HUES48 (cell line): Measurements from ENCODE around the gene OMP.
"Not testable (repeated sequence)": the region's sequence is repeated elsewhere in the genome, so short reads cannot be mapped to it uniquely, and the experiment has no call there.

Source experiments
- H3K27ac ChIP-seq: one replicate; pipeline ENCODE4 v1.7.0; 2013; ENCODE audit warnings: low read depth, low read length, inconsistent platforms
- H3K27me3 ChIP-seq: 2 replicates; pipeline ENCODE4 v1.6.1; 2013; ENCODE audit warnings: mild to moderate bottlenecking, low read length; ENCODE audit not compliant: control insufficient read depth, insufficient read depth
- H3K36me3 ChIP-seq: 2 replicates; pipeline ENCODE4 v1.6.1; 2013; ENCODE audit warnings: low read length; ENCODE audit not compliant: control insufficient read depth, insufficient read depth
- H3K4me1 ChIP-seq: 2 replicates; pipeline ENCODE4 v1.6.1; 2013; ENCODE audit warnings: mild to moderate bottlenecking, low read length; ENCODE audit not compliant: control insufficient read depth, insufficient read depth
- H3K4me3 ChIP-seq: 2 replicates; pipeline ENCODE4 v1.5.1; 2013; ENCODE audit warnings: mild to moderate bottlenecking, low read depth, low read length
- H3K9ac ChIP-seq: 2 replicates; pipeline ENCODE4 v1.6.1; 2013; ENCODE audit warnings: mild to moderate bottlenecking, low read depth, low read length, moderate library complexity
- H3K9me3 ChIP-seq: 2 replicates; pipeline ENCODE4 v1.6.1; 2013; ENCODE audit warnings: low read length; ENCODE audit not compliant: control insufficient read depth, insufficient read depth

The OMP gene

DNA sequence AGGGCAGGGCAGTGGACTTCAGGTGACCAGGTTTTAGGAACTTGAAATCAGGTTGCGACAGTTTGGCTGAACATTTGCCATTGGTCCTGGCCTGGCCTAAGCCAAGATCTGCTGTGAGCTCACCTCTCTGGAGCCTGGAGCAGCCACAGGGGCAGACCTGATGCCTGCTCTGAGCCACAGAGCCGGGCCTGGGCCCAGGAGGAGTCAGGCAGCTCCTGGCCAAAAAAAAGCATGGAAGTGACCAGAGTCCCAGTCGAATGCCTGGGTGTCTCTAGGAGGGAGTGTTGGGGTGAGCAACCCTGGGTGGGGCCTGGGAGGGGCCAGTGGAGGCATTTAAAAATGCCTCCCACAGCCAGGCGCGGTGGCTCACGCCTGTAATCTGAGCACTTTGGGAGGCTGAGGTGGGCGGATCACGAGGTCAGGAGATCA is 6.0 kb upstream of the OMP start:
- Histone ChIP-seq H3K4me1 (no peaks in the 10 kb centered on the region), H3K36me3 (no peaks in the 10 kb centered on the region), H3K4me3 (no peak overlapping the region), H3K9me3 (no peaks in the 10 kb centered on the region), H3K27me3 (no peaks in the 10 kb centered on the region), H3K27ac (no peak overlapping the region), H3K9ac (no peak overlapping the region)

DNA sequence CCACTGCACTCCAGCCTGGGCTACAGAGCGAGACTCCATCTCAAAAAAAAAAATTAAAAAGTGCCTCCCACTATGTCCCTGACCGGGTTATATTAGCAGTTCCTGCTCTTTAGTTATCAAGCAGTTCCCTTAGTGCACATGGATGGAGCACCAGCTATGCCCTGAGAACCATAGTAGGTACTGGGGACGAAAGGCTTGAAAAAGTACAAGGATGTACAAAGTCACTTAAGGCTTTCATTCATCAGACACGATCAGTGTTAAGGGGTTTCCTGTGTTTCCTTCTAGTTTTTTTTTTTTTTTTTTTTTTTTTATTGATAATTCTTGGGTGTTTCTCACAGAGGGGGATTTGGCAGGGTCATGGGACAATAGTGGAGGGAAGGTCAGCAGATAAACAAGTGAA is 5.5 kb upstream of the OMP start:
- not testable (repeated sequence) for H3K36me3 ChIP-seq, H3K27ac ChIP-seq, H3K4me1 ChIP-seq, H3K4me3 ChIP-seq, H3K9me3 ChIP-seq, H3K9ac ChIP-seq, H3K27me3 ChIP-seq

GRCh38 chr11:77100166-77101042 is 2.2 kb upstream of the OMP start:
- no peak overlapping the region for H3K9ac ChIP-seq
- no peaks in the 10 kb centered on the region for H3K36me3 ChIP-seq
- H3K27ac ChIP-seq = no peak overlapping the region
- no peak overlapping the region for H3K4me3 ChIP-seq
- no peaks in the 10 kb centered on the region for H3K4me1 ChIP-seq
- H3K9me3 ChIP-seq = no peaks in the 10 kb centered on the region
- no peaks in the 10 kb centered on the region for H3K27me3 ChIP-seq

DNA sequence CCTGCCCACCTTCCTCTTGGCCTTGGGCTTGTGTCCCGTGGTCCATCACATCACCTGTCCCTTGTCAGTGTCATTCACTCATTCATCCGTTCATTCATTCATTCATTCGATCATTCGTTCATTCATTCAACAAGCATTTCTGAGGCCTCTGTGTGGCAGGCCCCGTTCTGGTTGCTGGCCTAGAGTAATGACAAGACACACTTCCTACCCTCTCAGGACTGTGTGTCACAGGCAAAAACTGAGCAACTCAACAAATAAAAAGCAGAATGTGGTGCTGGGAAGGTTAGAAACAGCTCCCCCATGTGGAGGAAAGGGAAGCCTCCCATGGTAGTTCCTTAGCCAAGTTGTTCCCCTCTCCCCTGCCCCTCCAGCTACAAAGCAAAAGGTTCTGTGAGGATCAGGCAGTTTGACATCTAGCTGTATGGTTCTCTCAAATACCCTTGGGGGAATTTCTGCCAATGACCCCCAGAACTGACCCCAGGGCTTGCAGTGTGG is 1.6 kb upstream of the OMP start:
- H3K27ac ChIP-seq = no peak overlapping the region
- H3K36me3 ChIP-seq = no peaks in the 10 kb centered on the region
- H3K27me3 ChIP-seq = no peaks in the 10 kb centered on the region
- H3K4me3 ChIP-seq = no peak overlapping the region
- H3K9ac ChIP-seq = no peak overlapping the region
- no peaks in the 10 kb centered on the region for H3K9me3 ChIP-seq
- H3K4me1 ChIP-seq = no peaks in the 10 kb centered on the region

DNA sequence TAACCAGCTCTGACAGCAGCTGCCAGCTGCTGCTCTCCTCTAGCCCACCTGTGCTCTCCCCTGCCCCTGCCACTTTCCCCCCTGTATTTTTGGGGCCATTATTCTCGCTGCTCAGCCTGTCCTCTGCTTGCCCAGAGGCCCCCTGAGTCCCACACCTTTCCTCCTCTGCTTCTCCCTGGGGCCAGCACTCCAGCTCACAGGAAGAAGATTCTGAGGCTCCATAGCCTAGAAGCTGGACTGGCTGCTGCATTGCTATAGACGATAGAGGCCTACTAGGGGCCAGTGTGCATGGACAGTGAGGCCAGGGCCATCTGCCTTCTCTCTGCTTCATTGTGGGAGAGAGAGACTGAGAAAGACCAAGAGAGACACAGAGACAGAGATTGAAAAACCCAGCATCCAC is 679 bp downstream of the OMP start:
- Histone ChIP-seq H3K9ac (no peak overlapping the region), H3K4me1 (no peaks in the 10 kb centered on the region), H3K27ac (no peak overlapping the region), H3K36me3 (no peaks in the 10 kb centered on the region), H3K4me3 (no peak overlapping the region), H3K27me3 (no peaks in the 10 kb centered on the region), H3K9me3 (no peaks in the 10 kb centered on the region)

GRCh38 chr11:77104727-77105126 is 2.1 kb downstream of the OMP start:
- Histone ChIP-seq H3K27ac (no peak overlapping the region), H3K9ac (no peak overlapping the region), H3K4me1 (no peaks in the 10 kb centered on the region)

DNA sequence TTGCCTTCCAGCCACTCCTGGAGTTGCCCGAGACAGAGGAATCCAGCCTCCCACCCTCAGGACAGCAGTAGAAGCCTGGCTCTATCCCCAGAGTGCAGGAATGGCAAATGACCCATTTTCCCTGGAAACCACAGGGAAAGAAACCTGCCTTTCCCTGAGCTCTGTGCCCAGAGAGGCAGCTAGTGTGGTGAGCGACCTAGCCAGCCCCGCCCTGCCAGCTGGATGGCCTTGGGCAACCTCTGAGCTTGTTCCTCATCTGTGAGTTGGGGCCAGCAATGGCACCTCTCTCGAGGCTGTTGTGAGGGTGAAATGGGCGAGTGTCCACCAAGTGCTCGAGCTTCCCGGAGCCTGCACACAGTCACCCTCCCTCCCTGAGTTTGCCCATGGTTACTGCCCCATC is 3.7 kb downstream of the OMP start:
- Histone ChIP-seq H3K4me1 (no peaks in the 10 kb centered on the region), H3K27ac (no peak overlapping the region)

More at GRCh38 chr11:77104727-77105126, 2.1 kb downstream of the OMP start:
- no peaks in the 10 kb centered on the region for H3K27me3 ChIP-seq
- H3K36me3 ChIP-seq = no peaks in the 10 kb centered on the region
- H3K4me3 ChIP-seq = no peak overlapping the region
- no peaks in the 10 kb centered on the region for H3K9me3 ChIP-seq

DNA sequence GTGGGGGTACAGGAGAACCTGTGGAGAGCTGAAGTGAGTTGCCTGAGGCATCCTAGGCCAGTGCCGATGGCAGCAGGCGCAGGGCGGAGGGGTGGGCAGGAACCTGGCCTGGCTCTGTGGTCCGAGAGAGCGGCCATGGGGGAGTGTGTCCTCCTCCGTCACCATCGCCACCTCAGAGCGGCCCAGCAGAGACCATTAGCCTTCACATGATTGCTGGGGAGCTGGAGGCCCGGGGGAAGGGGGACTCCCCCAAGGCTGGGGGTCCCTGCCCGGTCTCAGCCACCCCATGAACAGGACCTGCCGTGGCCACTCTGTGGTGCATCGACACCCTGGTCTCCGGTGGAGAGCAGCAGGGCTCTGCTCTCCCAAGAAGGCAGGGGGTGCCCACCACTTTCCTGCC is 4.1 kb downstream of the OMP start:
- no peaks in the 10 kb centered on the region for H3K4me1 ChIP-seq
- no peaks in the 10 kb centered on the region for H3K36me3 ChIP-seq
- H3K9ac ChIP-seq = no peak overlapping the region
- no peak overlapping the region for H3K4me3 ChIP-seq
- no peaks in the 10 kb centered on the region for H3K27me3 ChIP-seq
- H3K27ac ChIP-seq = no peak overlapping the region
- no peaks in the 10 kb centered on the region for H3K9me3 ChIP-seq

More for the DNA sequence above, 3.7 kb downstream of the OMP start:
- Histone ChIP-seq H3K9ac (no peak overlapping the region), H3K36me3 (no peaks in the 10 kb centered on the region), H3K9me3 (no peaks in the 10 kb centered on the region), H3K27me3 (no peaks in the 10 kb centered on the region), H3K4me3 (no peak overlapping the region)

DNA sequence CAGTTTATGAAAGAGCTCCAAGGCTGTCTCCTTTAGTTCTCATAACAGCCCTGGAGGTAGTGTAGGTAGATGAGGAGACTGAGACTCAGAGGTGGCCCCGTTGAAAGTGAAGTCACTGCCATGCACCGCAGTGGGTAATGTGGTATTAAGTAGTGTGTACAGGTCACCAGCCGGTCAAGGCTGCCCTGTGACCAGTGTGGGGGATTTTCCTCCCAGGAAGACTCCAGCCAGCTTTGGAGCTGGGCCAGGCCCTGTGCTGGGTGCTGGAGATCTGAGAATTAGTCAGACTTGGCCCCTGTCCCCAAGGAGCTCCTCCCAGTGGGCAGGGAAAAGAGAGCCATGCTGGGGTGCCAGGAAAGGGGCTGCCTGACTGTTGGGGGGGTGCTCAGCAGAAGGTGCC is 5.3 kb downstream of the OMP start:
- H3K9me3 ChIP-seq = no peaks in the 10 kb centered on the region
- no peaks in the 10 kb centered on the region for H3K27me3 ChIP-seq
- no peak overlapping the region for H3K4me3 ChIP-seq
- H3K36me3 ChIP-seq = no peaks in the 10 kb centered on the region
- no peaks in the 10 kb centered on the region for H3K4me1 ChIP-seq
- no peak overlapping the region for H3K27ac ChIP-seq
- H3K9ac ChIP-seq = no peak overlapping the region

DNA sequence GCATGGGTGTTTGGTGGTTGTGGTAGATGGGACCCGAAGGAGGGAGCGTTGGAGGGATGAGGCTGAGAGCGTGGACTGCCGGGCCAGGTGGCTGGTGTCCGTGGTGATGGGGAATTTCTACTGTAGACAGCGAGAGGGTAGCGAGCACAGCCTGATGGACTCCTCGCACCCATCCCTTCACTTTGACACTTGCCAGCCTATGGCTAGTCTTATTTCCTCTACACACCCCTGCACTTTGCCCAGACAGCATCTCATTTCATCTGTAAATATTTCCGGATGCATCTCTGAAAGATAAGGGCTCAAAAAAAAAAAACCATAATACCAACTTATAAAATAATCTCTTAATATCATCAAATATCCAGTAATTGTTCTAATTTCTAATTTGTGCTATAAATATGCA is 5.8 kb downstream of the OMP start:
- Histone ChIP-seq H3K4me1 (no peaks in the 10 kb centered on the region), H3K9ac (no peak overlapping the region), H3K27me3 (no peaks in the 10 kb centered on the region), H3K36me3 (no peaks in the 10 kb centered on the region), H3K9me3 (no peaks in the 10 kb centered on the region), H3K4me3 (no peak overlapping the region), H3K27ac (no peak overlapping the region)

DNA sequence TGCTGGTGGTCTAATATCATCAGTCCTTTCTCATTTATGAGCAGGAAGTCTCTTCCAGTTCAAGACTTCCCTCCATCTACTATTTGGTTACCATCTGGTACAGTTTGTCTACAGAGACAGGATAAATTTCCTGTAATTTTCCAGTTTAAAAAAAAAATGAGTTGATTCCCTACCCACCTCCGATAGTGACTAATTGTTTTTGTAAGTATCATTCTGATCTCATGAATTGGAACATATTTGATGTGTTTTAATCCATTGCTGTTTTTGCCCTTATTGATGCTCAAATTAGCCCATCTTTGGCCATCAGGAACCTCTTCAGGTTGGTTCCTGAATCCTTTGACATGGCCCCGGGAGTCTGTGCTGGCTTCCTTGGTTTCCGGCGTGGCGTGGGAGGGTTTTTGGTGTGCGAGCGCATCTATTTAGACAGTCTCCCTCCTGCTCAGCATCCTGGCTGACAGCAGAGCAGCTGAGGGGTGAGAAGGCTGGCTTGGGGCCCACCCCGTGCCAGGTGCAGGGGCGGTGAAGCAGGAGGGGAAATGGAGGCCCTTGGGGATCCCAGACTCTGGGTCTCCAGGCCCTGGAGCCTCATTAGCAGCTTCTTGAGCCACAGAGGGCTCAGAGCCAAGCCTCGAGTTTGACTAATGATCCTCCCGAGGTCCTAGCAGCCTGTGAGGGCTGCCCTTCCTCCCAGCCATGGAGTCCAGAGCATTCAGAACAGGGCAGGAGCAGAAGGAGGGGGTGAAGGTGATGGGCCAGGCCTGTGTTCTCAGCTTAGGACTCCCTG is 6.8 kb downstream of the OMP start:
- no peak overlapping the region for H3K27ac ChIP-seq
- no peaks in the 10 kb centered on the region for H3K36me3 ChIP-seq
- H3K9ac ChIP-seq = no peak overlapping the region
- H3K4me3 ChIP-seq = no peak overlapping the region
- no peaks in the 10 kb centered on the region for H3K27me3 ChIP-seq
- no peaks in the 10 kb centered on the region for H3K9me3 ChIP-seq
- H3K4me1 ChIP-seq = no peaks in the 10 kb centered on the region
